Measurements from ENCODE around the gene SLC26A2.

SLC26A2 gene

DNA sequence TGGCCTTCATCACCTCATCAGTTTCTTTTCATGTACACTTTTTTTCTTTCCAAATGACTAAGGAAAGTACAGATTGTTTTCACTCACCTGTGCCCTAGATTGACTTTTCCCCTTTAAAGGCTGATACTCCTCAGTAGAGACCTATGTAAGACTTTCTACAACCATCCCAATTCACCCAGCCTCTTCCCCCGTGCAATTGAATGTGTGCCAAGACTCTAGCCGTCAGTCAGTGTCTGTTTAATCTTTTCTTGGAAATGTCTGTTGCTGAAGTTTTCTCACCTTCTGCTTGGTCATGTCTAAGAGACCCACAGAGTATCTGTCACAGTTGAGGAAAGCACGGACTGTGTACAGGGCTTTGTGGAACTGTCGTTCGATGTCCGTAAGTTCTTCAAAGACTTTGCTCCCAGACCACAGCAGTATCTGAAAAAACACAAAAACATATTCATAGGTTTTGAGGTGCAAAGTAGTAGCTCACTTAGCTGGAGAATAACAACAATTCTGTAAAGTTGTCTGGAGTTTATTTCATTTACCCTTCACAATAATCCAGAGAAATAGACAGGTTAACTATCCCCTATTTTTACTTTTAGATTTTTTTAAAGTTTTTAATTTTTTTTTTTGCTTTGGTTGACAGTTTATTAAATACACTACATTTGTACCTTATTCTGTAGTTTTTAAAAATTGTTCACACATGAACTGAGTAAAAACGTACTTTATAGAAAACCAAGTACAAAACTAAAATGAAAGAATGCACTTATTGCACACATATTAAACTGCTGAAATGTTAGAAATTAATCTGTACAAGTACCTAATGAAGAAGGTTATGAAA lies 29.6 kb upstream of the SLC26A2 start:
- no peaks in the 10 kb centered on the region for H3K9me3 Mint-ChIP-seq
- H3K27me3 Mint-ChIP-seq: peaks cover 14% of the 10 kb centered on the region
- H3K36me3 Mint-ChIP-seq: no peaks in the 10 kb centered on the region
- no peak for DNase-seq (ENCODE audit: low spot score in 2 of 2)
- no peak overlapping the region for H3K27ac Mint-ChIP-seq
- H3K4me1 Mint-ChIP-seq: no peaks in the 10 kb centered on the region
- H3K4me3 Mint-ChIP-seq: no peak overlapping the region
- ATAC-seq (ENCODE audit: low read depth): no peak

DNA sequence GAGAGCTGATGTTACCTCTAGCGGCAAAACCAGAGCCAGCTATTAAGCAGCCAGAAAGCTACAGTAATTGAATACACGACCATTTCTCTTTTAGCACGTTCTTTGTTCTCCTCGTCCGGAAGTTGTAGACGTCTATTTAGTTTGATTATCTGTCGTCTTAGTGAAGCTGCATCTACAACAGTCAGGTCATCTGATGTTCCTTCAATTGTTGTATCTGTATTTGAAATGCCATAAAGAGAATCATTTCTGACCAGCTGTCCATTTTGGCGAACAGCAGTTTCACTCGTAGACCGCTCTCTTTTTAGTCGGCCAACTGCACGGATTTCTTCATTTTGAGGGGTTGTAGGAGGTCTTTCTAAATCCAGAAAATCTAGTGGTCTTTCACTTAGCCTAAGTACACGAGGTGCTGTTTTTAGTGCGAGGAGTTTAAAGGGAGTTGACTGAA lies 28.5 kb upstream of the SLC26A2 start:
- no peak for ATAC-seq (ENCODE audit: low read depth)

DNA sequence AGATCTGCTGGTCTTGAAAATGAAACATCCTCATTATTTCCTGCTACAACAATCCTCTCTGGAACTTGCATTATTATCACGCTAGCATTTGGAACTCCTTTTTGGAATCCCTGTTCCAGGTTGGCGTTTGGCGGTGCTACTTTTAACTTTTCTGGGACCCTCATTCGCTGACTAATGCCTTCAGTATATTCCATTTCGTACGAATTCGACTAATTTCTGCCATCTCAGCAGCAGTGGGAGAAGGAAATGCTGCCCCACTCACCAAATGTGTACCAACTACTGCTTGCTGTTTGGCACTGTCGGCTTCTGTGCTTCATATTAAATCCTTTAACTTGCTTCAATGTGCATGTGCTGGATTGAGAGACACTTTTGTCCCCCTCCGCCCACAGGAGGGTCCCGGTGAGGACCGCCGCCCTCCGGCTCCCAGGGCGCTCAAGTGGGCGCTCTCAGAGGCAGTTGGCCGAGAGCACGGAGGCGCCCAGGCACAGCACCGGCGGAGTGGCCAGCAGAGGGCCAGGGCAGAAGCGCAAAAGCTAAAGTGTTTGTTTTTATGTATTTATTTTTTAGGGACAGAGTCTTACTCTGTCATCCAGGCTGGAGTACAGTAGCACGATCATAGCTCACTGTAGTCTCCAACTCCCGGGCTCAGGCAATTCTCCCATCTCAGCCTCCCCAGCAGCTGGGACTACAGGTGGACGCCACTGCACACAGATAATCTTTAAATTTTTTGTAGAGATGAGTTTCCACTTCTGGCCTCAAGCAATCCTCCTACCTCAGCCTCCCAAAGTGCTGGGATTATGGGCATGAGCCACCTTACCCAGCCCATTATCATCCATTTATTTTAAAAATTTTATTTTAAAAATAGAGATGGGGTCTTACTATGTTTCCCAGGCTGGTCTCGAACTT lies 27.9 kb upstream of the SLC26A2 start:
- no peak overlapping the region for H3K4me3 Mint-ChIP-seq
- no peak for DNase-seq (ENCODE audit: low spot score in 2 of 2)
- H3K9me3 Mint-ChIP-seq: no peaks in the 10 kb centered on the region
- no peak for ATAC-seq (ENCODE audit: low read depth)
- H3K36me3 Mint-ChIP-seq: no peaks in the 10 kb centered on the region
- H3K4me1 Mint-ChIP-seq: no peaks in the 10 kb centered on the region
- peaks cover 17% of the 10 kb centered on the region for H3K27me3 Mint-ChIP-seq
- no peak overlapping the region for H3K27ac Mint-ChIP-seq

More for the DNA sequence above, 28.5 kb upstream of the SLC26A2 start:
- peaks cover 16% of the 10 kb centered on the region for H3K27me3 Mint-ChIP-seq
- no peaks in the 10 kb centered on the region for H3K36me3 Mint-ChIP-seq
- no peak for DNase-seq (ENCODE audit: low spot score in 2 of 2)
- H3K9me3 Mint-ChIP-seq: no peaks in the 10 kb centered on the region
- no peaks in the 10 kb centered on the region for H3K4me1 Mint-ChIP-seq
- H3K4me3 Mint-ChIP-seq: no peak overlapping the region
- no peak overlapping the region for H3K27ac Mint-ChIP-seq

DNA sequence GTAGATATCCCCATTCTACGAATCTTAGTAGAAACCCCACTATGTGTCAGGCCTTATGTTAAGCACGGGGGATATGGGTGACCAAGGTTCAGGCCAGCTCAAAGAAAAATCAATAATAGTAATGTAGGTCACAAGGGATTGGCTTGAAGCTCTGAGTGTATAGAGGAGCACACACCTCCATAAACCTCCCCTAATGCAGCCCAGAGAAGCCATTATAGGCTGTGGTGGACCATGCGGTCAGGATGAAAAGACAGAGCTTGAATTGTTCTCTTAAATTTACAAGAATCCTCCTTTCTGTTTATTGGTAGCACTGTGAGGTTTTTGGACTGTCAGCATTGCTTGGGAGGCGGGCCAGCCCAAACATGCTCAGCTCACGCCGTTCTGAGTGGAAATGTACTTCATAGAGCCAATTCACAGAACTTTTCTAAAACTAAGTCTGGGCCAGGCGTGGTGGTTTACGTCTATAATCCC lies 25.1 kb upstream of the SLC26A2 start:
- no peaks in the 10 kb centered on the region for H3K4me1 Mint-ChIP-seq
- no peak for DNase-seq (ENCODE audit: low spot score in 2 of 2)
- no peaks in the 10 kb centered on the region for H3K36me3 Mint-ChIP-seq
- H3K4me3 Mint-ChIP-seq: no peak overlapping the region
- no peak for ATAC-seq (ENCODE audit: low read depth)
- no peak overlapping the region for H3K27ac Mint-ChIP-seq
- H3K9me3 Mint-ChIP-seq: no peaks in the 10 kb centered on the region
- H3K27me3 Mint-ChIP-seq: peaks cover 15% of the 10 kb centered on the region

DNA sequence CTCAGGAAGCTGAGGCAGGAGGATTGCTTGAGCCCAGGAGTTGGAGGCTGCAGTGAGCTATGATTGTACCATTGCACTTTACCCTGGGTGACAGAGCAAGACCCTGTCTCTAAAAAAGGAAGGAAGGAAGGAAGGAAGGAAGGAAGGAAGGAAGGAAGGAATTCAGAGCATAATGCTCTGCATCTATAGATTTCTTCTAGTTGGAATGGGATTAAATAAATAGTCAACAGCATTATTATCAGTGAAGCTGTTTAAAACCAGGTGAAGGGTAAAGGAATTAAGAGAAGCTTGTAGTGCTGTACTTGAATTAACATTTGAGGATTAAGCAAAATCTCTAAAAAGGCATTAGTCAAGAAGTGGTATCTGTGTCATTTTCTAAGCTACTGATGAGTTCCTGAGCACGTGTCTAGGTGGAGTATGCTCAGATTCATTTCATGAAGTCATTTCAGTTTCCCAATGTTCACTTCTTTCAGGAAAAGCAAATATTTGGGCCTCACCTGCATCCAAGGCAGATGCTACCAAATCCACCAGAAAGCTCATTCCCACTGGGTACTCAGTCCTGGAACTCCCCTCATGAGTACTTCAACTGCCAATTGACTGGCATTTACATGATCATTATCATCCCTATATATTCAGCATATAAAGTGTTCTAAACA lies 24.4 kb upstream of the SLC26A2 start:
- Mint-ChIP-seq H3K27ac (no peak overlapping the region), H3K36me3 (no peaks in the 10 kb centered on the region), H3K4me3 (no peak overlapping the region), H3K4me1 (no peaks in the 10 kb centered on the region), H3K9me3 (no peaks in the 10 kb centered on the region), H3K27me3 (peaks cover 12% of the 10 kb centered on the region)
- DNase-seq (ENCODE audit: low spot score in 2 of 2): no peak
- no peak for ATAC-seq (ENCODE audit: low read depth)

DNA sequence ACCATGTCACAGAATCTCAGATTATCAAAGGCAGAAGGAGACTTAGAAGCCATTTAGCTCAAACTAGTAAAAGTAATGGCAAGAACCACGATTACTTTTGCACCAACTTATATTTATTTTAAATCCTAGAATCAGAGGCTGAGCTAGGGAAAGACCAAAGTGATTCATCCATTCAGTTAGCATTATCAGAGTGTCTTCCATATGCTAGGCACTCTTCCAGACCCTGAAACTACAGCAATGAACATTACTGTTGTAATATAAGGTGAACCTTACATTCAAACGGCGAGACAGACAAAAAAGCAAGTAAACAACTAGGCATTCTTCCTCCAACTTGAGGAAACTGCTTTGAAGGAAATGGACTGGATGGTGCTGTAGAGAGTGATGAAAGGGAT lies 23.9 kb upstream of the SLC26A2 start:
- ATAC-seq (ENCODE audit: low read depth) (no peak), DNase-seq (ENCODE audit: low spot score in 2 of 2) (no peak)
- H3K9me3 Mint-ChIP-seq: no peaks in the 10 kb centered on the region
- no peak overlapping the region for H3K4me3 Mint-ChIP-seq
- H3K27me3 Mint-ChIP-seq: peaks cover 12% of the 10 kb centered on the region
- no peaks in the 10 kb centered on the region for H3K36me3 Mint-ChIP-seq
- no peaks in the 10 kb centered on the region for H3K4me1 Mint-ChIP-seq
- no peak overlapping the region for H3K27ac Mint-ChIP-seq

DNA sequence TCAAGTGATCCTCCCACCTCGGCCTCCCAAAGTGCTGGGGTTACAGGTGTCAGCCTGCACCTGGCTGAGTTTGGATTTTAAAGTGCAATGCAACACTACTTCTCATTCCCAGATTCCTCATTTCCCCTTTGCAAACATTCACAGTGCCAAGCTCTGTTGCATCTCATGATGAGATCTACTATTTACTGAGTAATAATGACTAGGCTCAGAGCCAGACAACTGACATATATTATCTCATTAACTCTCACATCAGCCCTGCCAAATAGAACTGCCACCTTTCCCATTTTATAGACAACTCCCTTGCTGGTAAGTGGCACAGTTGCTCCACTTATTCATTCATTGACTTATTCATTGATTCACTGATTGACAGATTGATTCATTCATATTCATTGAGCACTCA lies 22.9 kb upstream of the SLC26A2 start:
- DNase-seq (ENCODE audit: low spot score in 2 of 2) (no peak), ATAC-seq (ENCODE audit: low read depth) (no peak)
- H3K9me3 Mint-ChIP-seq: no peaks in the 10 kb centered on the region
- H3K36me3 Mint-ChIP-seq: no peaks in the 10 kb centered on the region
- H3K27me3 Mint-ChIP-seq: peaks cover 10% of the 10 kb centered on the region
- no peak overlapping the region for H3K4me3 Mint-ChIP-seq
- H3K4me1 Mint-ChIP-seq: no peaks in the 10 kb centered on the region
- no peak overlapping the region for H3K27ac Mint-ChIP-seq

DNA sequence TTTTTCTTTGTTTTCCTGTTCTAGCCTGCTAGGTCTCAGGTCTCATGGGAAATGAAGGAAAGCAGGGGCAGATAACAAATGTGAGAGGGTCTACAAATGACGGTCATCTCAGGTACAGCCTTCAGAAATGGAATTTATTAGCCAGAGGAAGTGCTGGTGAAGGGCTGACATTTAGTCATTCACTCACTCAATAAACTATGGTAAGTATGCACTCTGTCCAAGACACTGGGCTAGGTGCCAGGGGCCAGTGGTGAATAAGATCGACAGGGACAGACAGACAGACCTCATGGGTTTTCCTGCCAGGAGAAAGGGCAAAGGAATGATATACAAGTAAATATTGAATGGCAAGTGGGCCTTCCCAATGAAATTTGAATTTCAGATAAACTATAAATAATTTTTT lies 22.3 kb upstream of the SLC26A2 start:
- Mint-ChIP-seq H3K9me3 (no peaks in the 10 kb centered on the region), H3K4me3 (no peak overlapping the region), H3K27ac (no peak overlapping the region), H3K36me3 (no peaks in the 10 kb centered on the region), H3K27me3 (peaks cover 9% of the 10 kb centered on the region), H3K4me1 (no peaks in the 10 kb centered on the region)
- no peak for DNase-seq (ENCODE audit: low spot score in 2 of 2)
- no peak for ATAC-seq (ENCODE audit: low read depth)

DNA sequence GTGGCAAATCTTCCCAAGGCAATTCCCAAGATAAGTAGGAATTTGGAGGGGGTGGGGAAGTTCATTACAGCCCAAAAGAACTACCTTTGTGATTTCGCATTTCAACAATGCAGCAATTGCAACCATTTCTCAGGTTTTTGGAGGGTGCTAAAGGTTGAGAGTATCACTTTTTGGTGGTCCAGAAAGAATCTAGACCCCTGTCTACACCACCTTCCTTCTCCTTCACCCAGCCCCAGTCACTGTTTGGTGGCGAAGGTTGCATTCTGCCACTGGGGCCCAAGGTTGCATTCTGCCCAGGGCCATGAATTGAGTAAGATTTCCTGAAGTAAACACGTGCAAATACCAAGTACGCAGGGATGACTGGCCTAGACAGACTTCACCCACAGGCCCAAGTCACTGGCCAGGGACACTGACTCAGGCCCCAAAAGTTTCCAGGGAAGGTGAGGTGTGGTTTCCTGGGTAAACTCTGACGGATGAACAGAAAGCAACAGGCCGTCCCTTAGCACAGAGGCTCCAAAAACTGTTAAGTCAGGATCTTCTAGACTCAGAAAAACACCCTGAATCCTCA lies 21.7 kb upstream of the SLC26A2 start:
- H3K36me3 Mint-ChIP-seq: no peaks in the 10 kb centered on the region
- H3K27me3 Mint-ChIP-seq: peaks cover 12% of the 10 kb centered on the region
- DNase-seq (ENCODE audit: low spot score in 2 of 2) (no peak), ATAC-seq (ENCODE audit: low read depth) (no peak)
- no peaks in the 10 kb centered on the region for H3K9me3 Mint-ChIP-seq
- H3K4me3 Mint-ChIP-seq: no peak overlapping the region
- H3K27ac Mint-ChIP-seq: no peak overlapping the region
- no peaks in the 10 kb centered on the region for H3K4me1 Mint-ChIP-seq

DNA sequence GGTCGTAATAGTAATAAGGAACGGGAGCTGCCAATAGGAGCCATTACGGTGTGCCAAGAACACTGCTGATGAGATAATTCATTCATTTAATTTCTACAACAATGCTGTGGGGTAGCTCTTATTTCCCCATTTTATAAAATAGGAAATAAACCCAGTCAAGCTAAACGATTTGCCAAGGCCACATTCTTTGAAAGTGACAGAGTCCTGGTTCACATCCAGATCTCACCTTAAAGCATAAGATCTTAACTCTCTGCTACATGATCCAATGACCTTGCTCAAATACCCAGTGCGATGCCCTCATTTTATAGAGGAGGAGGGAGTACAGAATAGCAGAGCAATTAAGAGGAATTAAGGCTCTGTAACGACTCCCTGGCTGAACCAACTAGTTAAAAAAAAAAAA lies 21.0 kb upstream of the SLC26A2 start:
- Mint-ChIP-seq H3K9me3 (no peaks in the 10 kb centered on the region), H3K27ac (no peak overlapping the region), H3K4me3 (no peak overlapping the region), H3K4me1 (no peaks in the 10 kb centered on the region), H3K36me3 (no peaks in the 10 kb centered on the region), H3K27me3 (peaks cover 10% of the 10 kb centered on the region)
- ATAC-seq (ENCODE audit: low read depth) (no peak), DNase-seq (ENCODE audit: low spot score in 2 of 2) (no peak)

DNA sequence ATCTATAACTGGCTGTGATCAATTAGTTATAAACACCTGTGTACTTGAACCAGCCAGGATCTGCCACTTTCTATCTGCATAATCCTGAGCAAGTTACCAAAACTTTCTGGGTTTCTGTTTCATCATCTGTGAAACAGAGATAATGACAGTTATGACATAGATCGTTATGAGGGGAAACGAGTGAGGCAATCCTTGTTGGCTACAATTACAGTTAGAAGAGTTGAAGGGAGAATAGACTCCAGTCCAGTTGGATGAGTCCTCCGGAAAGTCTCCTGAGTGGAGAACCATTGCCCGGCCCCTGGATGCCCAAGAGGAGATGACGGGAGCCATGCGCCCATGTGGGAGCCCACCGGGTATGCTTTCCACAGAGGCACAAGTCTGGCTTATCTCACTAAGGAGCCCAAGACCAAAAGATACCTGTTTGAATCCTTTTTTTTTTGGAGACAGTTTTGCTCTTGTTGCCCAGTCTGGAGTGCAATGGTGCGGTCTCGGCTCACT lies 20.4 kb upstream of the SLC26A2 start:
- Mint-ChIP-seq H3K27ac (no peak overlapping the region), H3K4me1 (no peaks in the 10 kb centered on the region), H3K27me3 (peaks cover 6% of the 10 kb centered on the region), H3K4me3 (no peak overlapping the region), H3K9me3 (no peaks in the 10 kb centered on the region), H3K36me3 (no peaks in the 10 kb centered on the region)
- ATAC-seq (ENCODE audit: low read depth) (no peak), DNase-seq (ENCODE audit: low spot score in 2 of 2) (no peak)

DNA sequence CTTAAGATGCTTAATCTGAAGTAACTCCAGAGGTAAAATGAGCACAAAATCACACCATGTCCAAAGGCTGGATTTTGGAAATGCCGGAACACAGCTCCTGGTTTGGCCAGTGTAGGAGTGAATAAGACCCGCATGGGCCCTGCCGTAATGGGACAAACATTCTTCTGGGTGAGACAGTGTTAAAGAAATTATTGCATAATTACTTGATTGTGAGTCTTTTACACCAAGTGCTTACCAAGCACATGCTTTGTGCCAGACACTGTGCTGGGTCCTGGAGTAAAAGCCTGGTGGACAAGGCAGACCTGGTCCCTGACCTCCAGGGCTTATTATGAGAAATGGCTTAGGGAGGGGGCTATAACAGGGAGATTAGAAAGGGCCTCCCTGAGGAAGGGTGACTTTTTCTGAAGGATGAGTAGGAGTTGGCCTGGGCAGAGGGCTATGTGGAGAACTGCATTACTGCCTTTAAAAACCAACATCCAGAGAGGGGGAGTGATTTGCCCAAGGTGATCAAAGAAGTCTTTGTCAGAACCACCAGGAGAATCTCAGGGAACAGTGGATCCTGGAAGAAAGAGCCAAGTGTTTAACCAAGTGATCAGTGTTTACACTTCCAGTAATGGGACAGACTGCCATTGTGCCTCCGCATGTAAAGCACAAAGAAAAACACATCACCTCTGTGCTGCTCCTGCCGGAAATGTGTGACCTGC lies 19.5 kb upstream of the SLC26A2 start:
- H3K4me3 Mint-ChIP-seq: no peak overlapping the region
- DNase-seq (ENCODE audit: low spot score in 2 of 2) (no peak), ATAC-seq (ENCODE audit: low read depth) (no peak)
- H3K27me3 Mint-ChIP-seq: peaks cover 6% of the 10 kb centered on the region
- H3K36me3 Mint-ChIP-seq: no peaks in the 10 kb centered on the region
- no peaks in the 10 kb centered on the region for H3K9me3 Mint-ChIP-seq
- no peak overlapping the region for H3K27ac Mint-ChIP-seq
- no peaks in the 10 kb centered on the region for H3K4me1 Mint-ChIP-seq

DNA sequence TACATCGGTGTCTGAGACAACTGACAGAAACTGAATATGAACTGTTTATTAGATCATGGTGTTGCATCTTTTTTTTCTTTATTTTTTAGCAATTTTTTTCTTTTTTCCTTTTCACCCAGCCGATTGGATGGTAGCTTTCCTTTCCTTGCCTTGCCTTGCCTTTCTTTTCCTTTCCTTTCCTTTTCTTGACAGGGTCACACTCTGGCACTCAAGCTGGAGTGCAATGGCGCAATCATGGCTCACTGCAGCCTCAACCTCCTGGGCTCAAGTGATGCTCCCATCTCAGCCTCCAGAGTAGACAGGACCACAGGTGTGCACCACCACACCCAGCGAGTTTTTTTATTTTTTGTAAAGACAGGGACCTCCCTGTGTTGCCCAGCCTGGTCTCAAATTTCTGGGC lies 18.8 kb upstream of the SLC26A2 start:
- no peak for ATAC-seq (ENCODE audit: low read depth)
- no peaks in the 10 kb centered on the region for H3K9me3 Mint-ChIP-seq
- peaks cover 6% of the 10 kb centered on the region for H3K27me3 Mint-ChIP-seq
- no peak overlapping the region for H3K4me3 Mint-ChIP-seq
- H3K27ac Mint-ChIP-seq: no peak overlapping the region
- H3K36me3 Mint-ChIP-seq: no peaks in the 10 kb centered on the region
- DNase-seq (ENCODE audit: low spot score in 2 of 2): no peak
- no peaks in the 10 kb centered on the region for H3K4me1 Mint-ChIP-seq
